HT1080 (cell line): ENCODE measurements around the gene FOXA2. TPM values are rescaled to one million over a fixed set of nuclear protein-coding genes. Genes with fewer than 3 reads are reported as not detected.

ENCODE experiments used
- DNase-seq: peaks from one replicate; pipeline ENCODE4 v3.0.0-alpha.2; 2015; ENCODE audit warnings: low read depth
- small RNA-seq: library from RNA; depleted of rRNA; stranded (forward); fragments of <200 nt; gene quantifications from one replicate; pipeline ENCODE3, GENCODE V24; 2014
- total RNA-seq: library from RNA; depleted of rRNA; stranded (reverse); fragments of >200 nt; shearing (Covaris generic); gene quantifications from 2 replicates; pipeline ENCODE4 v1.2.3, GENCODE V29; 2014

The FOXA2 gene
- total RNA-seq, 1 experiment from 2014 or later: 4.9 TPM

- no peak for DNase-seq
Observed at GRCh38 chr20:22542427-22542826, 41.9 kb downstream of the FOXA2 start.

- no peak for DNase-seq
Observed at GRCh38 chr20:22540832-22541231, 43.5 kb downstream of the FOXA2 start.

GRCh38 chr20:22536956-22537756 is 47.2 kb downstream of the FOXA2 start:
- DNase-seq: no peak

- no peak for DNase-seq
Observed at GRCh38 chr20:22536141-22536828, 48.1 kb downstream of the FOXA2 start.

GRCh38 chr20:22535483-22535882 is 48.9 kb downstream of the FOXA2 start:
- DNase-seq: no peak

GRCh38 chr20:22533823-22534751 is 50.3 kb downstream of the FOXA2 start:
- no peak for DNase-seq

GRCh38 chr20:22532598-22532997 is 51.8 kb downstream of the FOXA2 start:
- DNase-seq: no peak

- no peak for DNase-seq
Observed at GRCh38 chr20:22531756-22532155, 52.6 kb downstream of the FOXA2 start.

GRCh38 chr20:22531056-22531615 is 53.2 kb downstream of the FOXA2 start:
- no peak for DNase-seq

Small RNA genes within 50 kb of the gene (small RNA-seq; reads per million reads assigned to genes)
- gene LINC00261: not detected
